Myocyte (in vitro differentiated cells): Measurements from ENCODE around the gene LAMTOR5. TPM values are rescaled to one million over a fixed set of nuclear protein-coding genes. Genes with fewer than 3 reads are reported as not detected.
A peak's percentile ranks its signal among the peaks of the same experiment; 100 is the strongest.

Source experiments
- DNase-seq: peaks from one replicate; pipeline ENCODE4 v3.0.0-alpha.2; 2012; ENCODE audit warnings: low read depth
- total RNA-seq: library from RNA; depleted of rRNA; stranded (reverse); fragments of >200 nt; gene quantifications from 2 replicates; pipeline ENCODE4 v1.2.3, GENCODE V29; 2014

Gene LAMTOR5
- total RNA-seq, 1 donor from 2014 or later, result 102 TPM

DNA sequence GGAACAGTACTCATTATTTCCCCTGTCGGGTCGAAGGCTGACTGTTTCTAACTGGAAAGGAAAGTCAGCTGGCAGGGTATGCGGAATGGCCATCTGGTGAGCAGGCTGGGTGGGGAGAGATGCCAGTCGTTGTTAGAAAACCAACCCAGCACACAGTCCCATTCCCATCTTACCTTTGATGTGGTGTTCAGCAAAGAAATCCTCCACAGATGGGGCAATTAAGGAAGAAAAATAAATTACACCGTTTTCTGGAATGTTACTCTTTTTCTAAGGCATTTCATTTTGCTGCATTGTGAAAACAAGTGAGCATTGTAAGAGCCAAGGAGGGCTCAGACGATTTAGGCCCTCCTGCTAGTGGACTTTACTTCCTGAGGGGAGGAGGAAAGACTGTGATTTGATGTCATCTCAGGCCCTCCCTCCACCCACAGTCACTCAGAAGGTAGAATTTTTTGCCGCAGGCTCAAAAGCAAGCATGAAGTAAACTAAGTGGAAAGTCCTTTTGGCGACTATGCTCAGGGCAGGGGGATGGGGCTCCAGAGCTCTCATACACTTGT, 16.7 kb downstream of the LAMTOR5 start, which contains the start of gene SLC16A4:
TSS of gene SLC16A4 (minus strand) at position 335 of the 554 bp plus-strand sequence. CDS start 1,703 bp downstream, outside the sequence.
- DNase-seq, result peak; percentile 84

DNA sequence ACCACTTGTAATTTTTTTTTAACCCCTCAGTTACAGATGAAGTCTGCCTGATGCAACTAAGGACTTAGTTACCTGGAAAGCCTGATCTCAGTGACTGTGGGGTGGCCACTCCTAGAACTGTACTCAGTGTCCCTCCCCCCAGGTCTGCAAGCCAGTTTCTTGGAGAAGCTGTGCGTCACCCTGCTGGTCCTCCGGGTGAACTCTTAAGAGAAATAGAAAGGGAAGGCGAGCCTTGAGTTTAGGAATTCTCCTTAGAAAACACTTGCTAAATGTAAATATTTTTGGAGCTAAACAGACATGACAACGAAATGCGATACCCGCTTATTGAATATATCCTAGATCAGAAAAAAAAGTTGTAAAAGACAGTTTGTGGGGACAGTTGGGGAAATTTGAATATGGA, 17.4 kb downstream of the LAMTOR5 start:
- peak; percentile 75 for DNase-seq

DNA sequence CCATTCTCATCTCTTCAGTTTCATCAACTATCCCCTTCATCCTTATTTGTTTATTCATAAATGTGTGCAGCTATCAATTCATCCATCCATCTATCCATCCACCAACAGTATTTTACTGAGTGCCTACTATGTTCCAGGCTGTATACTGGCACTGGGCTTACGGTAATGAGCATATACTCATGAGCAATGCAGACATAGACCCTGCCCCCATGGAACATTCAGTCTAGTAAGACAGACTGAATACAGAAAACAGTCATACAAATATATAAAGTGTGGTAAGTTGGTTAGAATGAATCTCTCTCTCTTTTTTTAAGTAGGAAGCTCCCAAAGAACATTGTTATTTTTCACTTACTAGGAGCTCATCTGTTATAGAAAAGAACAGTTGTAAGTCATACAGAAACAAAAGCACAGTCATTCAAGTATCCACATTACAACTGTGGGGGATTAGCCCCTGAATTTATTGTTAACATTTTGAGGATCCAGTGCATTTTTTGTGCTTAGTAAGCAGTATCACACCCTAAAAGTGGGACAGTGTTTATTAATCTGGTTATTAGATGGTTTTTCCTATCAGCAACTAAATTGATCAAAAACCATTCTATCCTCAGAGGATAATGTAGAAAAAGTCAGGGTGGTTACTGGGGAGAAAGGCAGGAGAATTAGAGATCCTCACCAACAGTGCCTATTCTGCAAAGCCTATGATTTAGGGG, 20.3 kb downstream of the LAMTOR5 start:
- DNase-seq, result no peak

DNA sequence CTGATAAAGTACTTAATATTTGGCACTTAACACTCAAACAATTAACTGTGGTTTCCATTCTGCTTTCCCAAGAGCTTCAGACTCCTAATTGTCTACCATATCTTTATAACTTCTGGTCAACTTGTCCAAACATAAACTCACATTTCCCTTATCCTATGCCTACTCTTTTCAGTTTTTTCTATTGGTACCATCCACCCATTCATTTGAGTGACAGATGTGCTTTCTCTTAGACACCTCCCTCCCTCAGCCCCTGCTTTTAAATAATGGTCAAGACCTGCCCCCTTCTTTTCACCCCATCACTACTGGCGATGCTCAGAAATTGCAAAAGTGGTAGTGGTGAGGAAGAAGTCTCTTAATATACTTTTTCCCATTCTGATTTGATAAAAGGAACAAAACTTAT, 22.1 kb downstream of the LAMTOR5 start:
- DNase-seq, result no peak

DNA sequence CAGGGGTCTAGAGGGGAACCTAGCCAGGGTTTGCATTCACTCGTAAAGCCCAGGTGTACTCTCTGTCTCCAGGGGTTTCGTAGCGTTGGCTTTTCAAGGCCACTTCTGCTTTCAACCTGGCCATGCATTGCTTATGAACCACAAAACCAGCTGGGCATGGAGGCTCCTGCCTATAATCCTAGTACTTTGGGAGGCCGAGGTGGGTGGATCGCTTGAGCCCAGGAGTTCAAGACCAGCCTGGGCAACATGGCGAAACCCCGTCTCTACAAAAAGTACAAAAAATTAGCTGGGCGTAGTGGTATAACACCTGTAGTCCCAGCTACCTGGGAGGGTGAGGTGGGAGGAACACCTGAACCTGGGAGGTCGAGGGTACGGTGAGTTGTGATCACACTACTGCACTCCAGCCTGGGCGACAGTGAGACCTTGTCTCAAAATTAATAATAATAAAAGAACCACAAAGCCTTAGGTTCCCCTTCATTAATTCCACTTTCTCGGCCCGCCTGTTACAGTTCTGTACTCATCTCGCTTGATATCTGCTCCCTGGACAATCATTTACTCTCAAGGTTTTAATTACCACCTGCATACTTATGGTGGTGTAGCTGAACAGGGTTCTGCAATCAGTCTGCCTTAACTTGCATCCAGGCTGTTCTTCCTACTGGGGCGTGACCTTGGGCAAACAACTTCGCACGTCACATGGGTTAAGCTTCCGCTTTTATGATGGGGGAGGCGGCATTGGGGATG, 22.7 kb downstream of the LAMTOR5 start:
- DNase-seq, result no peak

DNA sequence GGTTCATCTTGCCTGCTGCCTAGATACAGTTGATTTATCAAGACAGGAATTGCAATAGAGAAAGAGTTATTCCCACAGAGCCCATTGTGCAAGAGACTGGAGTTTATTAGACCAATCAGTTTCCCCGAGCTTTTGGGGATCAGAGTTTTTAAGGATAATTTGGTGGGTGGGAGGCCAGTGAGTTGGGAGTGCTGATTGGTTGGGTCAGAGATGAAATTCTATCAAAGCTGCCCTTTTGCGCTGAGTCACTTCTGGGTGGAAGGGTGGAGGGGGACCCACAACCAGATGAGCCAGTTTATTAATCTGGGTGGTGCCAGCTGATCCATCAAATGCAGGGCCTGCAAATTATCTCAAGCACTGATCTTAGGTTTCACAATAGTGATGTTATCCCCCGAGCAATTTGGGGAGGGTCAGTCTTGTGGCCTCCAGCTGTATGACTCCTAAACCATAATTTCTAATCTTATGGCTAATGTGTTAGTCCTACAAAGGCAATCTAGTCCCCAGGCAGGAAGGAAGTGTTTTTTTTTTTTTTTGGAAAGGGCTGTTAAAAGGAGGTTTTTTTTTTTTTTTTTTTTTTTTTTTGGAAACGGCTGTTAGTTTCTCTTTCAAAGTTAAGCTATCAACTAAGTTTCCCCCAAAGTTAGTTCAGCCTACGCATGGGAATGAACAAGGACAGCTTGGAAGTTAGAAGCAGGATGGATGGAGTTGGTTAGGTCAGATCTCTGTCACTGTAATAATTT, 24.1 kb downstream of the LAMTOR5 start:
- no peak for DNase-seq

DNA sequence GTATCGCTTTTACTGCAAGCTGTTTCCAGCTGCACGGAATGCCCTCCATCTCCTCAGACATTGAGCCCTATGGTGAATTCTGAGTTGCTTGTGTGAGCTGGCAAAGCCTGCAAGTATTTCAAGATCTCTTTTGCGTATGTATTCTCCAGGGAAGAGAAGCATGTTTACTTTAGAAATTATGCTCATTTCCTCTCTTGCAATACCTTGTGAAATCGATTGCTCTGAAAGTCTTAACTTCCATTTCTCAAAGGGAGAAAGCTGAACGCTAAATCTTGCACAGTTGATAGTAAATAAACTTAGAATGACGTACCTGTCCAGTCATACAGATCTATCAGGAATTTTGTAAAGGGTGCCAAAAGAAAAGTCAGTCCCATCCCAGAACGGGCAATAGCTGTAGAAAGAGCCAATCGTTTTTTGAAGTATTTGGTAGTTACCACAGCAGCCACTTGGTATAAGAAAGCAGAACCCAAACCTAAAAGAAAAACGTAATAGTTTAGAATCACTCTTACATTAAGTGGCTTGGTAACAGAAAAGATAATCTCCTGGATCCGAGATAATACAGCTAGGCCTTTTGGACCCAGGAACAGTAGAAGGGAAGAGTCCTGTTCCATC, 26.7 kb downstream of the LAMTOR5 start:
- DNase-seq, result no peak

DNA sequence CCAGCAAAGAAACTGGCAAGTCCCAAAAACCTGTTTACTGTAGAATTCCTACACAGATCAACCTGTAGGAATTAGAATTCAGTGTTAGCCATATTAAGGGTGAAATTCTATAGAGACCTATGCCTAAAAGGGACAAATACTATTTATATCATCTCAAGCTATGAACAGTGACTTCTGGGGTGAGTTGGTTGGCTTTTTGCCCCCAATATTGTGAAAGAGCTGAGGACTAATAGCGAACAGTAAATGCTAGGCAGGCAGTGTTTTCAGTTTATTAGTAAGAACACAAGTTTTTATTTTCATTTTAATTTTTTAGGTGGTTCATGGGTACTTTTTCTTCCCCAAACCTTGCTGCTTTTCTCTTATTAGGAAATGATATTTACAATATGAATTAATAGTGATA, 32.0 kb downstream of the LAMTOR5 start:
- DNase-seq, result no peak

DNA sequence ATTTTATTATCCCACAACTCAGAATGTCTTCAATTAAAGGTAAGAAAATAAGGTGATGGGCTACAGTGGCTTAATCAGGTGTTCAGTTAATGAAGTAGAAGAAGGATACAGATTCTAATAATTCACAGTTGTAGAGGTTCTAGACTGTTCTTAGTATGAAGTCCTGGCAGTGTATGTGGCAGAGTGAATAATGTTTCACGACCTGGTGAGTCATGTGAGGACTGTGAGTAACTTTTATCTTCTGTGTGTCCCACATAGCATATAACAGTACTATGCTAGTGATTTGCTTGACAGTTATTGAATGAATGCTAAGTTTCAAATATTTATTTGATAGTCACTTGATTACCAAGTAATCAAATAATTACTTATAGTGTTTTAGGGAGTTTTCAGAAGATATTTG, 36.7 kb downstream of the LAMTOR5 start:
- DNase-seq, result peak; percentile 40

DNA sequence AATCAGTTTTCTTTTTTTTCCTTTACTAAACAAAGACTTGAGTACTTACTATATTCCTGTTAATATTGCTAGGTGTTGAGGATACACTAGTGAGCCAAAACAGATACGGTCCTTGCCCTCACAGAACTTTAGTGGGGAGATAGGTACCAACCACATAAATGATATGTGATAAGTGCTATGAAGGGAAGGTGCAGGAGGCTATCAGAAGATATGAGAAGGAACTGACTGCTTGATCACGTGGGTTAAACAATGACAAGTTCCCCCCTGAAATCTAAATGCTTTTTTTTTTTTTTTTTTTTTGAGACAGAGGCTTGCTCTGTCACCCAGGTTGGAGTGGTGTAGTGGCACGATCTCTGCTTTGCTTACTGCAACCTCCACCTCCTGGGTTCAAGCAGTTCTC, 43.3 kb downstream of the LAMTOR5 start:
- DNase-seq, result no peak

DNA sequence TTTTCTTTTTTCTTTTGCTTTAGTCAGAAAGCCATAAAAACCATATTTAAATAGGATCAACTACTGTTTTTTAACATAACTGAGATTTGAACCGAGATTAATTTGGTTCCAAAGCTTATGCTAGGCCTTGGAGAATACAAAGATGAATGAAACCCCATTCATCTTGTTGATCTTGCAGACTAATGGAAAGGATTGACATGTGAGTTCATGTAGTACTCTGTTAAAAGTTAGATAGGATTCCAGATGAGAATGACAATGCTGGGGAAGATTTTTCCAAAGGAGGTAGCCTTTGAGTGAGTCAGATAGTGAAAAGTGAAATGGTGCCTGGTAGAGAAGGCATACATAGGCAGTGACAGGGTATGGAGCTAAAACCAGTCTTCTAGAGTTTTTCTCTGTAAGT, 45.6 kb downstream of the LAMTOR5 start:
- DNase-seq, result no peak

DNA sequence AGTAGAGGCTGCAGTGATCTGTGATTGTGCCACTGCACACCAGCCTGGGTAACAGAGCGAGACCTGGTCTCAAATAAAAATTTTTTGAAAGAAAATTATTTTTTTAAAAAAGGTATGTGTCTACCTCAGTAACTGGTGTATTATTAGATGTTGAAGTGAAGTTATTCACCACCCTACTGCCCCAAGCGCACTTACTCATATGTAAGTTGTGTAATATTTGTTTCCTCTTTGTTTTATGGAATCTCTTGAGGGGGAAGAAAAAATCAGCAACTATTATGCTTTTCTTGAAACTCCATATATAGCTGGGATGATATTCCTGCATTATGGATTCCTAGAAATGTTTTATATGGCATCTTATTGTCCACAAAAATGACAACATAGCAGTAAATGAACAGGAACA, 47.1 kb downstream of the LAMTOR5 start:
- DNase-seq, result no peak

DNA sequence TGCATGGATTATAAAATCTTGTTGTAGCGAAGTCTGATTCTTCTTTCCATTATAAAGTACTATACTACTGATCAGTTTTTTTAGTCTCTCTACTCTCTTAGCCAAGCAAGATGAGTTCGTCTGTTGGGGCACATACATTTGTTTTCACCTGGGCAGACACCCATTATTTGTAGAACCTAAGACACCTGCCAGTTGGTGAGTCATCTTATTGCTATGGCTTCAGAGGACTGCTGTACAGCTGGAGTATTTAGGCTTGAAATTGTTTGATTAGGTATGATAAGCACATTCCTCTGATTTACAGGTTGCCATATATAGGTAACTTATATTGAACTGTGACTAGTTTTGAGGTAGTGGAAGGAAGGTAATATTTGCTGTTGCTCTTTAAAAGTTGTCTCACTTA, 51.1 kb downstream of the LAMTOR5 start:
- no peak for DNase-seq

DNA sequence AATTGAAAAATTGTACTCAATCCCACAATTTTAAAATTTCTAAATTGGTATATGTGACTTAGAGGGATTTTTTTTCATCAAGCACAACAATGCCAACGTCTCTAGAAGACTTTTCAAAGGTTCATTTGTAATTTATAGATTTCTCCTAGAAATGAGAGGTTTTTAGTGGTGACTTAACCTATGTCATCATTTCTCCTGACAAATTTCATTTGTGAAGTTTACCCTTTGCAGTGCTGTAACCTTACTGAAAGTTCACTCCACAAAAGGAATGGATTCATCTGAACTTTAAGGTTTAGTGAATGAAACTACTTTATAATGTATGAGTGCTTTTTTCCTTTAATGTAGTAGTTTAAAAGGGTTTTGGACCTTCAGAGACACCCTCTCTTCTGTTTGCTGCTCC, 52.2 kb downstream of the LAMTOR5 start:
- DNase-seq, result no peak

Other genes starting within 250 kb of the LAMTOR5 start
- gene KCNC4, start 197.4 kb downstream of the LAMTOR5 start, total RNA-seq, result 3.6 and 9.5 TPM in 2 replicates
- gene RBM15, start 68.3 kb downstream of the LAMTOR5 start, total RNA-seq, result 32.2 and 34.7 TPM in 2 replicates
- gene SLC16A4, start 16.7 kb downstream of the LAMTOR5 start, total RNA-seq, result 26.9 and 38.2 TPM in 2 replicates
- not detected in 2 replicates for gene PROK1, start 43.5 kb upstream of the LAMTOR5 start, total RNA-seq
- gene KCNA10, start 111.5 kb upstream of the LAMTOR5 start, total RNA-seq, result 0.42 TPM in 1 of 2 replicates, not detected in the other
- gene KCNA2, start 198.7 kb upstream of the LAMTOR5 start, total RNA-seq, result 0.10 TPM in 1 of 2 replicates, not detected in the other